Measurements from ENCODE around the gene FADS6.

FADS6 gene

DNA sequence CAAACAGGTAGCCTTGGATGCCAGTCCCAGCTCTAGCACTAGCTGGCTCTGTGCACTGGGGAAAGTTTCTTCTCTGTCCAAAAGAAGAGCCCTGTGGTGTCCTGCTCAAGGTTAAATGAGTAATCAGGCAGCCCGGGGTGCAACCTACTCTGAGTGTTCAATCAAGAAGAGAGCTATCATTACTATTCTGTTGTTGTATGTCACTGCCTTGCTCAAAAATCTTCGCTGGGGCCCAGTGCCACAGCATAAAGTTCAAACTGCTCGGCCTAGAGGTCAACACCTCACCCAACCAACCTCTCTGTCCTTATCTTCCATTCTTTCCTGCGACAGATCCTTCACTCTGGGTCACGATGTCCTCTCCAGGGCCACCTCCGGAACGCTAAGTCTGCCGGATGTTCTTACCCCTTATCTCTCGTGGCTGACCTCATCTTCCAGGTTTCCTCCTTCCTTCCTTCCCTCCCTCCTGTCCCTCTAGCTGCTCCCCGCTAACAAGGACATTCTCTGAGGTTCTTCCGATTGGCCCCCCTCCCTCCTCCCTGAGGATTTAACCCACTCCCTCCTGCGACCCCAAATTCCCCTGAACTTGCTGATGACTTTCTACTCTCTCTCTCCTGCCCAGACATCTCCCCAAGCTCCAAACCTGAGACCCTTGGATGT is 25.1 kb downstream of the FADS6 start:
- Histone ChIP-seq H3K27me3 (replicated peaks; ENCODE audit: control insufficient read depth, insufficient read depth, low read length) (no peaks in the 10 kb centered on the region), H3K36me3 (ENCODE audit: control insufficient read depth, insufficient read depth, low read length) (peaks cover 35% of the 10 kb centered on the region), H3K4me3 (replicated peaks; ENCODE audit: low read depth, low read length) (no peak overlapping the region)
- TF ChIP-seq, protein P1, sequence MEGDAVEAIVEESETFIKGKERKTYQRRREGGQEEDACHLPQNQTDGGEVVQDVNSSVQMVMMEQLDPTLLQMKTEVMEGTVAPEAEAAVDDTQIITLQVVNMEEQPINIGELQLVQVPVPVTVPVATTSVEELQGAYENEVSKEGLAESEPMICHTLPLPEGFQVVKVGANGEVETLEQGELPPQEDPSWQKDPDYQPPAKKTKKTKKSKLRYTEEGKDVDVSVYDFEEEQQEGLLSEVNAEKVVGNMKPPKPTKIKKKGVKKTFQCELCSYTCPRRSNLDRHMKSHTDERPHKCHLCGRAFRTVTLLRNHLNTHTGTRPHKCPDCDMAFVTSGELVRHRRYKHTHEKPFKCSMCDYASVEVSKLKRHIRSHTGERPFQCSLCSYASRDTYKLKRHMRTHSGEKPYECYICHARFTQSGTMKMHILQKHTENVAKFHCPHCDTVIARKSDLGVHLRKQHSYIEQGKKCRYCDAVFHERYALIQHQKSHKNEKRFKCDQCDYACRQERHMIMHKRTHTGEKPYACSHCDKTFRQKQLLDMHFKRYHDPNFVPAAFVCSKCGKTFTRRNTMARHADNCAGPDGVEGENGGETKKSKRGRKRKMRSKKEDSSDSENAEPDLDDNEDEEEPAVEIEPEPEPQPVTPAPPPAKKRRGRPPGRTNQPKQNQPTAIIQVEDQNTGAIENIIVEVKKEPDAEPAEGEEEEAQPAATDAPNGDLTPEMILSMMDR (IDR thresholded peaks at IDR 0.05; ENCODE audit: insufficient read depth, low read length, poor library complexity, severe bottlenecking) = no peak
- DNase-seq (ENCODE audit: extremely low read depth, insufficient read length) = no peak

DNA sequence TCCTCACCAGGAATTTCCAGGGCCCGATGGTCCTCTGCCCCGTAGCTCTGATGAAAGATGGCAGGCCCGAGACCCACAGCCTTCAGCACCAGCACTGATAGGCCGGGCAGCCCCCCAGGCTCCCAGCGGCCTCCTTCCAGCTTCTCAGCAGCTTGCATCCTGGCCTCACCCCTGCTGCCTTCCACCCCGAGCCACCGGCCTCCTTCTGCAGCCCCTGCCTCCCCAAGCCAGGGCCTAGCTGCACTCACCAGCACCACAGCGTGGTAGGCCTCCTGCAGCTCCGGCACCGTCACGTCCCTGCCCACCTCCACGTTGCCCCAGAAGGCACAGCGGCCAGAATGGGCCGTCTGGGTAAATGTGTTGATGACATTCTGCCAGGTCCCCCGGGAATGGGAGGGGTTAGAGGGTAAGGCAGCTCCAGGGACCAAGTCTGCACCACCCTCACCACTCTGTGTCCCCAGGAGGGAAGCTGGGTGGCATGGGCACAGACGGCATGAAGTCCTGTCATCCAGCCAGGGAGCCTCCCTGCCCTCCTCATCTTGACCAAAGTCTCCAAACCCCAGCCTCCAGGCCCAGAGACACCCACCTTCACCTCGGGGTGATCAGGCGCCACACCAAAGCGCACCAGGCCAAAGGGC is 27.1 kb downstream of the FADS6 start:
- Histone ChIP-seq H3K36me3 (ENCODE audit: control insufficient read depth, insufficient read depth, low read length) (peaks cover 42% of the 10 kb centered on the region), H3K27me3 (replicated peaks; ENCODE audit: control insufficient read depth, insufficient read depth, low read length) (no peaks in the 10 kb centered on the region; the same call in 1 of the 2 replicates), H3K4me3 (replicated peaks; ENCODE audit: low read depth, low read length) (no peak overlapping the region)
- TF ChIP-seq, protein P1 (IDR thresholded peaks at IDR 0.05; ENCODE audit: insufficient read depth, low read length, poor library complexity, severe bottlenecking) = no peak
- DNase-seq (ENCODE audit: extremely low read depth, insufficient read length) = no peak

DNA sequence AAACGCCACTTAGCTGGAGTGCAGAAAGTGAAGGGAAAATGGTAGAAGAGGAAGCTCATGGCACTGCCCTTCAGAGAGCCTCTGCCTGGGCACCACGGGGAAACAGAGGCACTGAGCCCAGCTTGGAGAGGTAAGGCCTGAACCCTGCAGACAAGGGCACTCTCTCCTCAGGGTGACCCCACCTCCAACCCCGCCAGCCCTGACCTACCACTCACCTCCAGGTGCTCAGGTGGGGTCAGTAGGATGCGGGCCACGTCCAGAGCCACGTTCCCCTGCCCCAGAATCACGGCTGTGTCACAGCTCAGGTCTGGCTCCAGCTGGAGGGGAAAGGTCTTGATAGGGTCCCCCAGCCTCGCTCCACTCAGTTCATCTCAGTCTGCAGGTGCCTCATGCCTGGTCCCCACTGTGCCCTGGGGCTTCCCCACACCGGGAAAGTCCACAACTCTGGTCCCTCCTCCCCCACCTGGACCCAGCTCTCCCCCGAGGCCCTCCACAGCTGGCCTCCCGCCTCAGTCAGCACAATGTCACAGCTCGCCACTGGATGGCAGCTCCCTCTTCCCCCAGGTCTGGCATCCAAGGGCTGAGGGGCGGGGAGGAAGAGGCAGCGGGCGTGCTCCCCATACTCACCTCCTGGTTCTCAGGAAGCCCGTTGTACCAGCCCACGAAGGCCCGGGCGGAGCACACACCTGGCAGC is 27.8 kb downstream of the FADS6 start:
- H3K4me3 ChIP-seq (replicated peaks; ENCODE audit: low read depth, low read length) = no peak overlapping the region
- H3K36me3 ChIP-seq (ENCODE audit: control insufficient read depth, insufficient read depth, low read length) = peaks cover 40% of the 10 kb centered on the region
- peak; percentile 42 for DNase-seq (ENCODE audit: extremely low read depth, insufficient read length)
- TF ChIP-seq, protein P1 (IDR thresholded peaks at IDR 0.05; ENCODE audit: insufficient read depth, low read length, poor library complexity, severe bottlenecking) = no peak
- H3K27me3 ChIP-seq (replicated peaks; ENCODE audit: control insufficient read depth, insufficient read depth, low read length) = no peaks in the 10 kb centered on the region; the same call in 1 of the 2 replicates

DNA sequence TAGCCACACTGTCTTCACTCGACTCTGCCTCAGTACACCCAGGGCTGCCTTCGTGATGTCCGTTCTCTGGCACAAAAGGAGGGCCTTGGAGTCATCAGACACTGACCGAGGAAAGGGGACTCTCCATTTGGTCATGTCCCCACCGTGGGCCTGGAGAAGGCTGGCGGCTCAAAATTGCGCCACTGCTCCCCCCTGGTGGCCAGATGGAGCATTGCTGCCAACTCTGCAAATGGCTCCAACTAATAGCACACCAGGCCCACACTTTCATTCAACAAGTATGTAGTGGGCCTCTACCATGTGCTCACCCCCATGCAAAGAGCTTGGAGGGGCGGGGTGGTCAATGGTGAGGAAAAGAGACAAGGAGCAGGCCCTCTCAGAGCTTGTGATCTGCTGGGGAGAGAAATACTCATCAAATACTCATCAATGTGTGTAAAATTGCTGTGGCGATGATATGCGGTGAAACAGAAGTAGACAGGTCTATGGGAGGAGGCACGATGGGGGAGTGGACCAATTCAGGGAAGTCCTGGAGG is 28.5 kb downstream of the FADS6 start:
- no peaks in the 10 kb centered on the region; the same call in 1 of the 2 replicates for H3K27me3 ChIP-seq (replicated peaks; ENCODE audit: control insufficient read depth, insufficient read depth, low read length)
- H3K4me3 ChIP-seq (replicated peaks; ENCODE audit: low read depth, low read length) = no peak overlapping the region
- TF ChIP-seq, protein P1 (IDR thresholded peaks at IDR 0.05; ENCODE audit: insufficient read depth, low read length, poor library complexity, severe bottlenecking) = peak; percentile 90
- DNase-seq (ENCODE audit: extremely low read depth, insufficient read length) = peak; percentile 54
- H3K36me3 ChIP-seq (ENCODE audit: control insufficient read depth, insufficient read depth, low read length) = peaks cover 39% of the 10 kb centered on the region

DNA sequence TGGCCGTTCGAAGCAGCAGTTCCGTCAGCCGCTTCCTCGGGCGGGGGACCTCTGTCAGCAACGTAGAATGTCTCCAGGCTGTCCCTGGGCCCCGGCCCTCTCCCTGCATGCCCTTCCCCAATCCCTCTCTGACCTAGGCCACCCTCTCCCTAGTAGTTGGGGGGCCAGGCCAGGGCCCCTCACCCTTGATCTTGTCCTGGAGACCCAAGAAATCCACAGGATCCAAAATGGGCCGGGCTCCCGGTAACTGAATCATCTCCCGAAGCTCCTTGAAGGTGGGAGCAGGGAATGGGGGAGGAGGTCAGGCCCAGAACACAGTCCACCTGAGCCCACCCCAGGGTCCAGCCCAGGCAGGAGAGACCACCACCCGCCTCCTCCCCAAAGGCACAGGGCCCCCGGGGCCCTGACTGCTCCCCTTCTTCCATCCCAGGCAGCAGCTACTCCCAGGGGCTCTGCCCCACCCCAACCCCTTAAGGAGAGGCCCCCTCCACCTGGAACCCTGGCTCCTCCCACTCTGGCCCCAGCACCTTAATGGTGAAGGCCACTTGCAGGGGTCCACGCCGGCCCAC is 29.1 kb downstream of the FADS6 start:
- TF ChIP-seq, protein P1 (IDR thresholded peaks at IDR 0.05; ENCODE audit: insufficient read depth, low read length, poor library complexity, severe bottlenecking) = no peak

More for the DNA sequence above, 29.1 kb downstream of the FADS6 start:
- Histone ChIP-seq H3K27me3 (replicated peaks; ENCODE audit: control insufficient read depth, insufficient read depth, low read length) (no peaks in the 10 kb centered on the region; the same call in 1 of the 2 replicates), H3K4me3 (replicated peaks; ENCODE audit: low read depth, low read length) (no peak overlapping the region), H3K36me3 (ENCODE audit: control insufficient read depth, insufficient read depth, low read length) (peaks cover 36% of the 10 kb centered on the region)
- DNase-seq (ENCODE audit: extremely low read depth, insufficient read length) = no peak

Data from GM06990 (cell line).